HUES48 (cell line): Measurements from ENCODE around the gene CACFD1.
A peak's percentile ranks its signal among the peaks of the same experiment; 100 is the strongest.

Experiments used
- H3K27ac ChIP-seq: one replicate; pipeline ENCODE4 v1.7.0; 2013; ENCODE audit warnings: low read depth, low read length, inconsistent platforms
- H3K27me3 ChIP-seq: 2 replicates; pipeline ENCODE4 v1.6.1; 2013; ENCODE audit warnings: mild to moderate bottlenecking, low read length; ENCODE audit not compliant: control insufficient read depth, insufficient read depth
- H3K36me3 ChIP-seq: 2 replicates; pipeline ENCODE4 v1.6.1; 2013; ENCODE audit warnings: low read length; ENCODE audit not compliant: control insufficient read depth, insufficient read depth
- H3K4me1 ChIP-seq: 2 replicates; pipeline ENCODE4 v1.6.1; 2013; ENCODE audit warnings: mild to moderate bottlenecking, low read length; ENCODE audit not compliant: control insufficient read depth, insufficient read depth
- H3K4me3 ChIP-seq: 2 replicates; pipeline ENCODE4 v1.5.1; 2013; ENCODE audit warnings: mild to moderate bottlenecking, low read depth, low read length
- H3K9ac ChIP-seq: 2 replicates; pipeline ENCODE4 v1.6.1; 2013; ENCODE audit warnings: mild to moderate bottlenecking, low read depth, low read length, moderate library complexity
- H3K9me3 ChIP-seq: 2 replicates; pipeline ENCODE4 v1.6.1; 2013; ENCODE audit warnings: low read length; ENCODE audit not compliant: control insufficient read depth, insufficient read depth

The CACFD1 gene

DNA sequence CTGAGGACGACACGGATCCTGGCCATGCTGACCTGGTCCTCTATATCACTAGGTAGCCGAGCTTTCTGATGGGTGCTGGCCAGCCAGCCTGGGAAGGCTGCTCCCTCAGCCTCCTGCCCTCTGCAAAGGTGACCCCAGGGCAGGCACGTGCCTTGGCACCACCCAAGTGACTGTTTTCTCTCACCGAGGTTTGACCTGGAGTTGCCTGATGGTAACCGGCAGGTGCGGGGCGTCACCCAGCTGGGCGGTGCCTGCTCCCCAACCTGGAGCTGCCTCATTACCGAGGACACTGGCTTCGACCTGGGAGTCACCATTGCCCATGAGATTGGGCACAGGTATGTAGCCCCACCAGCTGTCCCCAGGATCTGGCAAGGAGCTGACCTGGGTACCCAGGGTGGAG is 33.8 kb upstream of the CACFD1 start:
- H3K4me3 ChIP-seq, result no peak overlapping the region

DNA sequence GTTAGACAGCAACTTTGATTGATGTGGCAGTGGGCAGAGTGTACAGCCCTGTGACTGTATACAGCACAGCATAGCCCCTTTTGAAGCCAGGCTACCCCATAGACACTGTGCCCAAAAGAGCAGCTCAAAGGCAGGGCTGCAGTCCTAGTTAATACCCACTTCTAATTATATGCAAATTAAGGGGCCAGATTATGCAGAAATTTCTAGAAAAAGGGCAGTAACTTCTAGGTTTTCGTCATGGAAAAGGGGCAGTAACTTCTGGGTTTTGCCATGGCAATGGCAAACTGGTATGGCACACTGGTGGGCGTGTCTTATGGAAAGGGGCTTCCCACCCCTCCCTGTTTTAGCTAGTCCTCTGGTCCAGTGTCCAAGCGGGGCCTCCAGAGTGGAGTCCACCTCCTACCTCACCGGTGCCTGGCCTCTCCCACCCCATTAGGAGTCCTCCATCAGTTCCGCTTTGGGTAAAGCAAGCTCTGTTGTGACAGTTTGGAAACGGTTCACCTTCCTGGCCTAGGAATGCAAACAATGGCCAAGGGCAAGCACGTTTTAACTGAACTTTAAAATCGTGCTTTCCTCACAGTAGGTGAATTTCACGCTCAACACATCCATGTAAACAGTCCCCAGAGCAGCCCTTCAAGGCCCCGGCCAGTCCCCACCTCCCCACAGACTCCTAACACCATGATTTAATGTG is 32.0 kb upstream of the CACFD1 start:
- peaks cover 4% of the 10 kb centered on the region; the same call in 1 of the 2 replicates for H3K36me3 ChIP-seq
- H3K4me3 ChIP-seq, result peak overlapping the region; percentile 53
- no peaks in the 10 kb centered on the region for H3K9me3 ChIP-seq
- peaks cover 12% of the 10 kb centered on the region for H3K27me3 ChIP-seq
- H3K4me1 ChIP-seq, result peaks cover 7% of the 10 kb centered on the region; the same call in 1 of the 2 replicates
- H3K9ac ChIP-seq, result no peak overlapping the region
- no peak overlapping the region for H3K27ac ChIP-seq

More for the DNA sequence above, 33.8 kb upstream of the CACFD1 start:
- H3K36me3 ChIP-seq, result peaks cover 4% of the 10 kb centered on the region; the same call in 1 of the 2 replicates
- no peaks in the 10 kb centered on the region for H3K9me3 ChIP-seq
- no peak overlapping the region for H3K27ac ChIP-seq
- H3K27me3 ChIP-seq, result peaks cover 12% of the 10 kb centered on the region
- peaks cover 7% of the 10 kb centered on the region for H3K4me1 ChIP-seq
- H3K9ac ChIP-seq, result no peak overlapping the region

DNA sequence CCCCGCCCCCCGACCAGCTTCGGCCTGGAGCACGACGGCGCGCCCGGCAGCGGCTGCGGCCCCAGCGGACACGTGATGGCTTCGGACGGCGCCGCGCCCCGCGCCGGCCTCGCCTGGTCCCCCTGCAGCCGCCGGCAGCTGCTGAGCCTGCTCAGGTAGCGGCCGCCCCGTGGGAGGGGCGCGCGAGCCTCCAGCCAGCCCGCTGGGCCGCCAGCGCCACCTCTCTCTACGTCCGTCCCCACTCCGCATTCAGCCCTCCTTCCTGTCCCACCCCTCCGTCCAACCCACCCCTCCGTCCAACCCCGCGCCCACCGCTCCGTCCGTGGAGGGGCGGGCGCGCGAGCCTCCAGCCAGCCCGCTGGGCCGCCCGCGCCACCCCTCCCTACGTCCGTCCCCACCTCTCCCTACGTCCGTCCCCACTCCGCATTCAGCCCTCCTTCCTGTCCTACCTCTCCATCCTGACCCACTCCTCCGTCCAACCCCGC is 31.1 kb upstream of the CACFD1 start:
- Histone ChIP-seq H3K36me3 (peaks cover 4% of the 10 kb centered on the region; the same call in 1 of the 2 replicates), H3K9me3 (no peaks in the 10 kb centered on the region), H3K27ac (no peak overlapping the region), H3K9ac (no peak overlapping the region), H3K4me3 (peak overlapping the region; percentile 56), H3K4me1 (peaks cover 7% of the 10 kb centered on the region; the same call in 1 of the 2 replicates), H3K27me3 (peaks cover 12% of the 10 kb centered on the region)

DNA sequence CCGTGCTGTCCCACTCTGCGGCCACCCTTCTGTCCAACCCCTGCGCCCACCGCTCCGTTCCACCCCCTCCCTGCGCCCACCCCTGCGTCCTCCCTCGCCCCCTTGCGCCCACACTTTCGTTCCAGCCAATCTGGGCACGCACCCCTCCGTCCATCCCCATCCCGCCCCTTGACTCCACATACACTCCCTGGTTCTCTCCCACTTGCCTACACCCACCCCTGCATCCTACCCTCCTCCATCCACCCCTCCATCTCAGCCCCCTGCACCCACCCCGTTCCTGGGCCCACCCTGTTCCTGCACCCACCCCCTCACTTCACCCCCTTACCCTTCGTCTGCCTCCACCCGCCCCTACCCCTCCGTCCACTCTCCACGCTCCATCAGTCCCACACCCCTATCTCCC is 30.6 kb upstream of the CACFD1 start:
- H3K9ac ChIP-seq, result no peak overlapping the region
- H3K9me3 ChIP-seq, result no peaks in the 10 kb centered on the region
- H3K27ac ChIP-seq, result no peak overlapping the region
- peaks cover 4% of the 10 kb centered on the region; the same call in 1 of the 2 replicates for H3K36me3 ChIP-seq
- peaks cover 7% of the 10 kb centered on the region; the same call in 1 of the 2 replicates for H3K4me1 ChIP-seq
- peaks cover 12% of the 10 kb centered on the region for H3K27me3 ChIP-seq
- peak overlapping the region; percentile 64 for H3K4me3 ChIP-seq

DNA sequence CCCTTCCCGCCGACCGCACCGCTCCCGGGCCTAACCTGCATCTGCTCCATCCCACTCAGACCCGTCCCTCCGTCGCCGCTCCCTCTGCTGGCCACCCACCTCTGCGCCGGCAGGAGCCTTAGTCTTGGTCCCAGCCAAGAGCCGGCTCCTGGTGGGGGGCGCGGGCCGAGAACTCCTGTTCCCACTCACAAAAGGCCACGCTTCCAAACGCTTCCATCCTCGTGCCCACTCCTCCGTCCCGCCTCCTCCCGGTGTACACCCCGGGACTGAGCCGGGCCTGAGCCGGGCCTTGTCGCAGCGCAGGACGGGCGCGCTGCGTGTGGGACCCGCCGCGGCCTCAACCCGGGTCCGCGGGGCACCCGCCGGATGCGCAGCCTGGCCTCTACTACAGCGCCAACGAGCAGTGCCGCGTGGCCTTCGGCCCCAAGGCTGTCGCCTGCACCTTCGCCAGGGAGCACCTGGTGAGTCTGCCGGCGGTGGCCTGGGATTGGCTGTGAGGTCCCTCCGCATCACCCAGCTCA is 30.1 kb upstream of the CACFD1 start:
- peaks cover 12% of the 10 kb centered on the region for H3K27me3 ChIP-seq
- peak overlapping the region; percentile 64 for H3K4me3 ChIP-seq

DNA sequence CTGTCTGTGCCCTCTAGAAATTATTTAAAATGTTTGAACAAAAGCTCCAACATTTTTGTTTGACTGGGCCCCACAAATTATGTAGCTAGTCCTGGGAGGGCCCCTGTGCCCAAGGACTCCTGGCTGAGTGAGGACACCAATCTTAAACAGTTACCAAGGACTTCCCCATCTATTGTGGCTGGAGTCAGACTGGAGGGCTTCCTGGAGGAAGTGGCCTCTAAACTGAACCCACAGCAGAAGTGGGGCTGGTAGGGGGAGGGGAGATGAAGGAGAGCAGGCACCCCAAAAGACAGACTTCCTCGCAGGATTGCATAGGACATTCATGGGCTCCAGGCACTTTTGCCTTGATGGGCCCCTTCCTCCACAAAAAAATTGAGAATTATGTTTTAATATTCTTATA is 29.5 kb upstream of the CACFD1 start:
- Histone ChIP-seq H3K9me3 (no peaks in the 10 kb centered on the region), H3K9ac (no peak overlapping the region), H3K4me1 (peaks cover 7% of the 10 kb centered on the region; the same call in 1 of the 2 replicates), H3K4me3 (peak overlapping the region; percentile 64), H3K36me3 (peaks cover 4% of the 10 kb centered on the region; the same call in 1 of the 2 replicates), H3K27me3 (peaks cover 12% of the 10 kb centered on the region), H3K27ac (no peak overlapping the region)

More for the DNA sequence above, 30.1 kb upstream of the CACFD1 start:
- H3K4me1 ChIP-seq, result peaks cover 7% of the 10 kb centered on the region; the same call in 1 of the 2 replicates
- no peak overlapping the region for H3K27ac ChIP-seq
- peaks cover 4% of the 10 kb centered on the region; the same call in 1 of the 2 replicates for H3K36me3 ChIP-seq
- peak overlapping the region; percentile 30; the same call in 1 of the 2 replicates for H3K9ac ChIP-seq
- H3K9me3 ChIP-seq, result no peaks in the 10 kb centered on the region

DNA sequence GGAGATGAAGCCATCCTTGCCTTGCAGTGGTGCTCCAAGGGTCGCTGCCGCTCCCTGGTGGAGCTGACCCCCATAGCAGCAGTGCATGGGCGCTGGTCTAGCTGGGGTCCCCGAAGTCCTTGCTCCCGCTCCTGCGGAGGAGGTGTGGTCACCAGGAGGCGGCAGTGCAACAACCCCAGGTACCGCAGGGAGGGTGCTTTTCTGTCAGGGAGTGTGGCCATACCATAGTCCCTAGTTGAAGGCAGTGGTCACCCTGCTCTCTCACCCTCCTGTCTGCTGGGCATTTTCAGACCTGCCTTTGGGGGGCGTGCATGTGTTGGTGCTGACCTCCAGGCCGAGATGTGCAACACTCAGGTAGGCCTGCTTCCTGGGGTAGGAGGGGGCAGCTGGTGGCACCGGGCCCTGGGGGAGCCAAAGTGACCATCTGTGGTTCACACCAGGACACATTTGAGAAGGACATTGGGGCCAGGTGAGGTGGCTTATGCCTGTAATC is 26.4 kb upstream of the CACFD1 start:
- no peaks in the 10 kb centered on the region for H3K4me1 ChIP-seq
- peaks cover 8% of the 10 kb centered on the region for H3K27me3 ChIP-seq
- no peak overlapping the region for H3K27ac ChIP-seq

DNA sequence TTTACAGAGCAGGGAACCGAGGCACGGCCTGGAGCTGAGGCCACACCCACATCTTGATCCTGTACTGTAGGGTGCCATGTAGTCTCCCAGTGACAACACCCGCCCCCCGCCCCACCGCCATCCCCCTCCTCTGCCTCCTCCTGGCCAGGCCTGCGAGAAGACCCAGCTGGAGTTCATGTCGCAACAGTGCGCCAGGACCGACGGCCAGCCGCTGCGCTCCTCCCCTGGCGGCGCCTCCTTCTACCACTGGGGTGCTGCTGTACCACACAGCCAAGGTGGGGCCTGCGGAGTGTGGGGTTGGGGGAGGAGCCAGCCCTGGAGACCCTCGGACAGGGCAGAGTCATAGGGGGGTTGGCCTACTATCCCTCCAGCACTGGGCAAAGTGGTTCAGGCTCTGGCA is 23.1 kb upstream of the CACFD1 start:
- no peaks in the 10 kb centered on the region for H3K36me3 ChIP-seq

More for the DNA sequence above, 26.4 kb upstream of the CACFD1 start:
- H3K4me3 ChIP-seq, result no peak overlapping the region
- H3K9ac ChIP-seq, result no peak overlapping the region
- no peaks in the 10 kb centered on the region for H3K9me3 ChIP-seq
- no peaks in the 10 kb centered on the region for H3K36me3 ChIP-seq

DNA sequence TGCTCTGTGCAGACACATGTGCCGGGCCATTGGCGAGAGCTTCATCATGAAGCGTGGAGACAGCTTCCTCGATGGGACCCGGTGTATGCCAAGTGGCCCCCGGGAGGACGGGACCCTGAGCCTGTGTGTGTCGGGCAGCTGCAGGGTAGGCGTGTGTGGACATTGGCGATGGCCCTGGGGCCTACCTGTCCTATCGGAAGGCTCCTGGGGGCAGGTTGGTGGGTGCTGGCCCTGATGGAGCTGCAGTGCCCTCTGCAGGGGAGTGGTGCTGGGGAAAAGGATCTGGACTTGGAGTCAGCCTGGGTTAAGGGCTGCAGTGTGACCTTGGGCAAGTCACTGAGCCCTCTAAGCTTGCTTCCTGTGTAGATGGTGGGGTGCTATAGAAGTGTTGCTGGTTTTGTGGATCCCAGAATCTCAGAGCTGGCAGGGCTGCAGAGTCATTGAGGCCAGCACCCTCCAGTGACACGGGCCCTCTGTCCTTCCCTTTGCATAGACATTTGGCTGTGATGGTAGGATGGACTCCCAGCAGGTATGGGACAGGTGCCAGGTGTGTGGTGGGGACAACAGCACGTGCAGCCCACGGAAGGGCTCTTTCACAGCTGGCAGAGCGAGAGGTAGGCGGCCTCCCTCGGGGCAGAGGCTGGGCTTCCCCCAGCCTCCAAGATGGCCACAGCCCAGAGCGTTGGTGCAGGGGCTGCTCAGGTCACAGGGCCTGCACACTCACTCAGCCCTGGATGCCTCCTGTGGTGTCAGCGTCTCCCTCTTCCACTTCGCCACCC is 21.8 kb upstream of the CACFD1 start:
- no peaks in the 10 kb centered on the region for H3K36me3 ChIP-seq
- H3K27ac ChIP-seq, result no peak overlapping the region
- H3K4me3 ChIP-seq, result no peak overlapping the region
- H3K9me3 ChIP-seq, result no peaks in the 10 kb centered on the region
- H3K27me3 ChIP-seq, result no peaks in the 10 kb centered on the region
- no peak overlapping the region for H3K9ac ChIP-seq
- no peaks in the 10 kb centered on the region for H3K4me1 ChIP-seq

More for the DNA sequence above, 23.1 kb upstream of the CACFD1 start:
- Histone ChIP-seq H3K27me3 (no peaks in the 10 kb centered on the region), H3K9me3 (no peaks in the 10 kb centered on the region), H3K27ac (no peak overlapping the region), H3K9ac (no peak overlapping the region), H3K4me3 (no peak overlapping the region), H3K4me1 (no peaks in the 10 kb centered on the region)

DNA sequence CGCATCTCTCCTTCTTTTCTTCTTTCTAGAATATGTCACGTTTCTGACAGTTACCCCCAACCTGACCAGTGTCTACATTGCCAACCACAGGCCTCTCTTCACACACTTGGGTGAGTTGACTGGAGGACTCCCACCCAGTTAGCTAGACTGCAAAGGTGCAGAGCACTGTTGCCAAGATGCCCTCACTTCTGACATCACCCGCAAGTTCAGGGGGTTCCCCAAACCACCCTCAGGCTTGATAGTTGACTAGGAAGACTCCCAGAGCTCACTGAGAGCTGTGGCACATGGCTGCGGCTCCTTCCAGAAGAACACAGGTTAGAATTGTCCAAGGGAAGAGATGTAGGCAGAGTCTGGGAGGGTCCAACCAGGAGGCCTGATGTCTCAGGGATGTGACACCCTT is 20.4 kb upstream of the CACFD1 start:
- no peak overlapping the region for H3K9ac ChIP-seq
- no peaks in the 10 kb centered on the region for H3K36me3 ChIP-seq
- no peak overlapping the region for H3K27ac ChIP-seq
- H3K4me3 ChIP-seq, result no peak overlapping the region
- H3K4me1 ChIP-seq, result no peaks in the 10 kb centered on the region
- H3K9me3 ChIP-seq, result no peaks in the 10 kb centered on the region
- H3K27me3 ChIP-seq, result no peaks in the 10 kb centered on the region
